ENCODE data around the gene CEP250.

DNA sequence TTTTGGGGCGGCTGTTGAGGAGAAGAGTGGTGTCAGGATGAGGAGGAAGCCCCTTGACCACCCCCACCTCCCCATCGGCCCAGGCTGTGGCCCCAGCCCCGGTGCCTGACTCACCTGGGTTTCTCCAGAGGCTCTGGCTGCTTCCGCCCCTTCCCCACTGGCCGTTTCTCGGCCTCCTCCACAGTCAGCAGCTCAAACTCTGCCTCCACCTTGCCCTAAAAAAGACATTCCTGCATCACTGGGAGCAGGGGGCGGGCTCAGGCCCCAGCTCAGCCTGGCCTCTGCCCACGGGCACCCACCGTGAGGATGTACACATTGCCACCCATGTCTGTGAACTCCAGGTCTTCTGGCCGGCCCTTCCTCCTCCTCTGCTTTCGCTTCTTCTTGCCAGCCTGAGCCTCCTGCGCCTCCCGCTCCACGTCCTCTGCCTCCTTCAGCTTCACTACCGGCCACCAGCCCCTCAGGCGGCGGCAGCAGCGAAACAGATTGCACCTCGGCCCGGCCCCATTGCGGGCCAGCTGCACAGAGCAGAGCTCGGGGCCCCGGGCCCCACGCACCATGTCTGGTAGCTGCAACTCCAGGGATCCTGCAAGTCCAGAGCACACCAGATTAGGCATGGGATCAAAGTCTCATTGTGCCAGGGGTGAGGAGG, 103.8 kb downstream of the CEP250 start:
- TF ChIP-seq, protein P1, sequence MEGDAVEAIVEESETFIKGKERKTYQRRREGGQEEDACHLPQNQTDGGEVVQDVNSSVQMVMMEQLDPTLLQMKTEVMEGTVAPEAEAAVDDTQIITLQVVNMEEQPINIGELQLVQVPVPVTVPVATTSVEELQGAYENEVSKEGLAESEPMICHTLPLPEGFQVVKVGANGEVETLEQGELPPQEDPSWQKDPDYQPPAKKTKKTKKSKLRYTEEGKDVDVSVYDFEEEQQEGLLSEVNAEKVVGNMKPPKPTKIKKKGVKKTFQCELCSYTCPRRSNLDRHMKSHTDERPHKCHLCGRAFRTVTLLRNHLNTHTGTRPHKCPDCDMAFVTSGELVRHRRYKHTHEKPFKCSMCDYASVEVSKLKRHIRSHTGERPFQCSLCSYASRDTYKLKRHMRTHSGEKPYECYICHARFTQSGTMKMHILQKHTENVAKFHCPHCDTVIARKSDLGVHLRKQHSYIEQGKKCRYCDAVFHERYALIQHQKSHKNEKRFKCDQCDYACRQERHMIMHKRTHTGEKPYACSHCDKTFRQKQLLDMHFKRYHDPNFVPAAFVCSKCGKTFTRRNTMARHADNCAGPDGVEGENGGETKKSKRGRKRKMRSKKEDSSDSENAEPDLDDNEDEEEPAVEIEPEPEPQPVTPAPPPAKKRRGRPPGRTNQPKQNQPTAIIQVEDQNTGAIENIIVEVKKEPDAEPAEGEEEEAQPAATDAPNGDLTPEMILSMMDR (IDR thresholded peaks at IDR 0.05): no peak
- no peak for TF ChIP-seq POLR2A (IDR thresholded peaks at IDR 0.05)

Data from Peyer's patch (tissue), 4 donors.